Endothelial cell (in vitro differentiated cells): Measurements from ENCODE around the gene HCAR3. TPM values are rescaled to one million over a fixed set of nuclear protein-coding genes. Genes with fewer than 3 reads are reported as not detected.
"Not testable (repeated sequence)": the region's sequence is repeated elsewhere in the genome, so short reads cannot be mapped to it uniquely, and the experiment has no call there.

ENCODE experiments used
- DNase-seq: peaks from one replicate; pipeline ENCODE4 v3.0.0; 2021; ENCODE audit warnings: low spot score
- H3K27ac Mint-ChIP-seq: one replicate; pipeline ENCODE4 v1.8.0; 2021; ENCODE audit warnings: mixed read lengths, inconsistent platforms; ENCODE audit not compliant: unreplicated experiment
- H3K27me3 Mint-ChIP-seq: one replicate; pipeline ENCODE4 v1.8.0; 2021; ENCODE audit warnings: mild to moderate bottlenecking, moderate library complexity, mixed read lengths, inconsistent platforms; ENCODE audit not compliant: unreplicated experiment
- H3K36me3 Mint-ChIP-seq: one replicate; pipeline ENCODE4 v1.8.0; 2021; ENCODE audit warnings: mild to moderate bottlenecking, low read depth, mixed read lengths, inconsistent platforms; ENCODE audit not compliant: unreplicated experiment
- H3K4me1 Mint-ChIP-seq: one replicate; pipeline ENCODE4 v1.8.0; 2021; ENCODE audit warnings: mild to moderate bottlenecking, mixed read lengths, inconsistent platforms; ENCODE audit not compliant: unreplicated experiment
- H3K4me3 Mint-ChIP-seq: one replicate; pipeline ENCODE4 v1.8.0; 2021; ENCODE audit warnings: mild to moderate bottlenecking, mixed read lengths, inconsistent platforms; ENCODE audit not compliant: unreplicated experiment
- H3K9me3 Mint-ChIP-seq: one replicate; pipeline ENCODE4 v1.8.0; 2021; ENCODE audit warnings: mixed read lengths, inconsistent platforms; ENCODE audit not compliant: unreplicated experiment
- total RNA-seq: library from RNA; stranded (reverse); fragmentation: NEBNext Ultra II Directional; extraction: Animal tissue kit (Norgen Biotek cat#: 25700); gene quantifications from one replicate; pipeline ENCODE4 v1.2.1, GENCODE V29; 2021; ENCODE audit not compliant: unreplicated experiment
- TF ChIP-seq, protein P1 (sequence below): fragments of 200-600 bp; sonication (generic); IDR thresholded peaks from one replicate; pipeline ENCODE4 v1.5.0; 2021; ENCODE audit warnings: antibody characterized with exemption; ENCODE audit not compliant: unreplicated experiment

Gene HCAR3
- total RNA-seq, 1 donor from 2014 or later: not detected

- not testable (repeated sequence) for H3K36me3 Mint-ChIP-seq, H3K4me3 Mint-ChIP-seq, H3K27me3 Mint-ChIP-seq, H3K4me1 Mint-ChIP-seq, DNase-seq, H3K9me3 Mint-ChIP-seq, H3K27ac Mint-ChIP-seq
Measured at GRCh38 chr12:122711266-122711665, 5.3 kb downstream of the HCAR3 start.

- not testable (repeated sequence) for H3K9me3 Mint-ChIP-seq, H3K27ac Mint-ChIP-seq, H3K27me3 Mint-ChIP-seq, DNase-seq, H3K4me1 Mint-ChIP-seq, H3K4me3 Mint-ChIP-seq, H3K36me3 Mint-ChIP-seq
Measured at GRCh38 chr12:122710341-122710740, 6.3 kb downstream of the HCAR3 start.

- not testable (repeated sequence) for H3K27ac Mint-ChIP-seq, DNase-seq, H3K27me3 Mint-ChIP-seq, H3K36me3 Mint-ChIP-seq, H3K9me3 Mint-ChIP-seq, H3K4me1 Mint-ChIP-seq, H3K4me3 Mint-ChIP-seq
Measured at GRCh38 chr12:122709287-122709686, 7.3 kb downstream of the HCAR3 start.

DNA sequence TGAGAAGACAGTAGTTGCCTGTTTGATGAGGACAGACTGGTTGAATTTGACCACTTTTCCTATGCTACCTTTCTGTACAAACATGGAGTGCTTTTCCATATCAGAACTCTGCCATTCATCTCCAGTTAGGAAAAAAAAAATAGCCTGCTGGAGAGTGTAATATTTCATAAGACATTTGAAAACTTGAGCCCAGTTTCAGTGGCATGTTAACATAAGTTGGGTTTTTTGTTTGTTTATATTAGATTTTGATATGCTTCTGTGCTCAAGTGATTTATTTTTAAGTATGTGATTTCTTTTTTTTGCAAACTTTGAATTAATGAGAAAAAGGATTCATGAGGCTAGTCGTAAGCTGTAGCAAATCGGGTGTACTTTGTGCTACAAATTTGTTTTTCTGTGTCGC, 12.8 kb downstream of the HCAR3 start:
- not testable (repeated sequence) for H3K27ac Mint-ChIP-seq, H3K4me3 Mint-ChIP-seq, H3K27me3 Mint-ChIP-seq, H3K4me1 Mint-ChIP-seq, DNase-seq, H3K36me3 Mint-ChIP-seq, H3K9me3 Mint-ChIP-seq

GRCh38 chr12:122702890-122703611, 13.6 kb downstream of the HCAR3 start, which contains the start of gene HCAR2:
TSS of gene HCAR2 (minus strand) at chr12:122703357. CDS start at chr12:122703283, 74 bp downstream.
- H3K4me3 Mint-ChIP-seq, H3K9me3 Mint-ChIP-seq, H3K27me3 Mint-ChIP-seq, H3K27ac Mint-ChIP-seq, DNase-seq, H3K4me1 Mint-ChIP-seq, H3K36me3 Mint-ChIP-seq: not testable (repeated sequence)

- H3K4me3 Mint-ChIP-seq, H3K36me3 Mint-ChIP-seq, H3K9me3 Mint-ChIP-seq, DNase-seq, H3K27ac Mint-ChIP-seq, H3K27me3 Mint-ChIP-seq: not testable (repeated sequence)
- H3K4me1 Mint-ChIP-seq: peaks cover 13% of the 10 kb centered on the region
Measured at GRCh38 chr12:122701481-122701880, 15.1 kb downstream of the HCAR3 start.

GRCh38 chr12:122700038-122700710, 16.4 kb downstream of the HCAR3 start:
- H3K4me3 Mint-ChIP-seq, H3K27ac Mint-ChIP-seq, H3K27me3 Mint-ChIP-seq: not testable (repeated sequence)

GRCh38 chr12:122696922-122697321, 19.7 kb downstream of the HCAR3 start:
- H3K4me3 Mint-ChIP-seq, H3K9me3 Mint-ChIP-seq, H3K27me3 Mint-ChIP-seq: not testable (repeated sequence)

More at GRCh38 chr12:122700038-122700710, 16.4 kb downstream of the HCAR3 start:
- DNase-seq, H3K36me3 Mint-ChIP-seq, H3K9me3 Mint-ChIP-seq: not testable (repeated sequence)
- peaks cover 13% of the 10 kb centered on the region for H3K4me1 Mint-ChIP-seq

DNA sequence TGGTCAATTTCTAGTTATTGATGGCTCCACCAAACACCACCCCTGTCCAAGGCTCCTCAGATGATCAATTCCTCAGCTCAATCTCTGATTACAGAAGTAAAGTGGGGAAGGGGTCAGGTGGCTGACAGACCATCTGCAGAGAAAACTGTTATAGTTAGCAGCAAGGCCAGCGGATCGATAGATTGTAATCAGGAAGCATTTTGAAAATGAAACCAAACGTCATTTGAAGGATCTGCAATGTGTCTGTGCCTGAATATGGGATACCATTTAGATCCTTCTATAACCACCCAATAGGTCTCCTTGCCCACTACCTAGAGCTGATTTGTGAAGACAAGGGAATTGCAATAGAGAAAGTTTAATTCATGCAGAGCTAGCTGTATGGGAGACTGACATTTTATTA, 25.0 kb downstream of the HCAR3 start:
- no peak overlapping the region for H3K27ac Mint-ChIP-seq
- DNase-seq: no peak
- H3K9me3 Mint-ChIP-seq: no peaks in the 10 kb centered on the region
- no peaks in the 10 kb centered on the region for H3K36me3 Mint-ChIP-seq
- H3K4me1 Mint-ChIP-seq: peaks cover 8% of the 10 kb centered on the region
- no peaks in the 10 kb centered on the region for H3K27me3 Mint-ChIP-seq
- TF ChIP-seq, protein P1, sequence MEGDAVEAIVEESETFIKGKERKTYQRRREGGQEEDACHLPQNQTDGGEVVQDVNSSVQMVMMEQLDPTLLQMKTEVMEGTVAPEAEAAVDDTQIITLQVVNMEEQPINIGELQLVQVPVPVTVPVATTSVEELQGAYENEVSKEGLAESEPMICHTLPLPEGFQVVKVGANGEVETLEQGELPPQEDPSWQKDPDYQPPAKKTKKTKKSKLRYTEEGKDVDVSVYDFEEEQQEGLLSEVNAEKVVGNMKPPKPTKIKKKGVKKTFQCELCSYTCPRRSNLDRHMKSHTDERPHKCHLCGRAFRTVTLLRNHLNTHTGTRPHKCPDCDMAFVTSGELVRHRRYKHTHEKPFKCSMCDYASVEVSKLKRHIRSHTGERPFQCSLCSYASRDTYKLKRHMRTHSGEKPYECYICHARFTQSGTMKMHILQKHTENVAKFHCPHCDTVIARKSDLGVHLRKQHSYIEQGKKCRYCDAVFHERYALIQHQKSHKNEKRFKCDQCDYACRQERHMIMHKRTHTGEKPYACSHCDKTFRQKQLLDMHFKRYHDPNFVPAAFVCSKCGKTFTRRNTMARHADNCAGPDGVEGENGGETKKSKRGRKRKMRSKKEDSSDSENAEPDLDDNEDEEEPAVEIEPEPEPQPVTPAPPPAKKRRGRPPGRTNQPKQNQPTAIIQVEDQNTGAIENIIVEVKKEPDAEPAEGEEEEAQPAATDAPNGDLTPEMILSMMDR: no peak
- no peak overlapping the region for H3K4me3 Mint-ChIP-seq

More at GRCh38 chr12:122696922-122697321, 19.7 kb downstream of the HCAR3 start:
- H3K27ac Mint-ChIP-seq, DNase-seq, H3K36me3 Mint-ChIP-seq: not testable (repeated sequence)
- peaks cover 19% of the 10 kb centered on the region for H3K4me1 Mint-ChIP-seq
